GM23338 (cell line): Measurements from ENCODE around the gene PPL. TPM values are rescaled to one million over a fixed set of nuclear protein-coding genes. Genes with fewer than 3 reads are reported as not detected.
A peak's percentile ranks its signal among the peaks of the same experiment; 100 is the strongest.

Experiments used
- ATAC-seq: fragments of 200-7000 bp; cut with Tn5 transposase; 3 replicates; pipeline ENCODE4 v1.9.1; 2020
- DNase-seq: peaks from one replicate; pipeline ENCODE4 v3.0.0-alpha.2; 2015; ENCODE audit warnings: low spot score
- H2AFZ ChIP-seq: fragments of 200-600 bp; sonication (generic); 2 replicates; pipeline ENCODE4 v1.8.0; 2016; ENCODE audit warnings: antibody characterized with exemption, mild to moderate bottlenecking, moderate library complexity
- H3F3A ChIP-seq: fragments of 200-600 bp; sonication (generic); replicated peaks from 2 replicates; pipeline ENCODE4 v1.8.0; 2017; ENCODE audit warnings: antibody characterized with exemption, mixed run types, low read depth
- H3K27ac ChIP-seq: fragments of 200-600 bp; sonication (generic); 2 replicates; pipeline ENCODE4 v1.6.1; 2016; ENCODE audit warnings: low read depth
- H3K27me3 ChIP-seq: fragments of 200-600 bp; sonication (generic); 2 replicates; pipeline ENCODE4 v1.8.0; 2016; ENCODE audit warnings: mild to moderate bottlenecking, mixed run types, moderate library complexity; ENCODE audit not compliant: insufficient read depth
- H3K36me3 ChIP-seq: fragments of 200-600 bp; sonication (generic); 2 replicates; pipeline ENCODE4 v1.8.0; 2016; ENCODE audit warnings: mild to moderate bottlenecking; ENCODE audit not compliant: insufficient read depth
- H3K4me1 ChIP-seq: fragments of 200-600 bp; sonication (generic); 2 replicates; pipeline ENCODE4 v1.8.0; 2016; ENCODE audit warnings: mild to moderate bottlenecking, moderate library complexity; ENCODE audit not compliant: insufficient read depth
- H3K4me2 ChIP-seq: fragments of 200-600 bp; sonication (generic); 2 replicates; pipeline ENCODE4 v1.7.1; 2017; ENCODE audit warnings: mixed run types
- H3K4me3 ChIP-seq: fragments of 200-600 bp; sonication (generic); 2 replicates; pipeline ENCODE4 v1.6.1; 2016; ENCODE audit warnings: mixed run types
- H3K79me2 ChIP-seq: fragments of 200-600 bp; sonication (generic); replicated peaks from 2 replicates; pipeline ENCODE4 v1.8.0; 2017; ENCODE audit warnings: mild to moderate bottlenecking; ENCODE audit not compliant: insufficient read depth
- H3K9me2 ChIP-seq: fragments of 200-600 bp; sonication (generic); 2 replicates; pipeline ENCODE4 v1.8.0; 2017; ENCODE audit not compliant: insufficient read depth
- H4K20me1 ChIP-seq: fragments of 200-600 bp; sonication (generic); replicated peaks from 2 replicates; pipeline ENCODE4 v1.8.0; 2017; ENCODE audit warnings: mild to moderate bottlenecking; ENCODE audit not compliant: insufficient read depth
- H3K27ac Mint-ChIP-seq: 2 replicates; pipeline ENCODE4 v1.8.0; 2020; ENCODE audit warnings: inconsistent platforms, mild to moderate bottlenecking, moderate library complexity, mixed read lengths
- H3K27me3 Mint-ChIP-seq: 3 replicates; pipeline ENCODE4 v1.8.0; 2022; ENCODE audit warnings: low read depth, mild to moderate bottlenecking, moderate library complexity, mixed read lengths, inconsistent platforms; ENCODE audit not compliant: insufficient read depth, poor library complexity
- H3K36me3 Mint-ChIP-seq: 3 replicates; pipeline ENCODE4 v1.8.0; 2021; ENCODE audit warnings: low read depth, mild to moderate bottlenecking, inconsistent platforms, moderate library complexity, mixed read lengths
- H3K4me1 Mint-ChIP-seq: 3 replicates; pipeline ENCODE4 v1.8.0; 2020; ENCODE audit warnings: mild to moderate bottlenecking, inconsistent platforms, mixed read lengths
- H3K4me3 Mint-ChIP-seq: 3 replicates; pipeline ENCODE4 v1.8.0; 2021; ENCODE audit warnings: moderate library complexity, mild to moderate bottlenecking, inconsistent platforms, mixed read lengths
- H3K9me3 Mint-ChIP-seq: 3 replicates; pipeline ENCODE4 v1.8.0; 2020; ENCODE audit warnings: moderate library complexity, mild to moderate bottlenecking, inconsistent platforms, mixed read lengths
- CTCF ChIP-seq, 2 experiments: fragments of 200-600 bp in 1 of 2; sonication (generic) in 1 of 2; conservative IDR thresholded peaks; 2 replicates each; pipeline versions ENCODE4 v1.5.1 to v1.6.1; 2016 to 2017; ENCODE audit warnings: antibody characterized with exemption in 2 of 2, low read depth in 2 of 2, mild to moderate bottlenecking in 2 of 2, moderate library complexity in 1 of 2
- EZH2phosphoT487 ChIP-seq: fragments of 200-600 bp; sonication (generic); IDR thresholded peaks from one replicate; pipeline ENCODE4 v1.8.1; 2018; ENCODE audit warnings: antibody characterized with exemption; ENCODE audit not compliant: unreplicated experiment
- NANOG ChIP-seq: IDR thresholded peaks from 2 replicates; pipeline ENCODE4 v1.6.1; 2016; ENCODE audit warnings: antibody characterized with exemption, borderline replicate concordance
- POLR2AphosphoS5 ChIP-seq: IDR thresholded peaks from 2 replicates; pipeline ENCODE4 v1.6.1; 2016; ENCODE audit warnings: antibody characterized with exemption, low read depth
- STAT1 ChIP-seq: IDR thresholded peaks from one replicate; pipeline ENCODE4 v1.6.1; 2016; ENCODE audit warnings: antibody characterized with exemption; ENCODE audit not compliant: unreplicated experiment
- ZNF331 ChIP-seq: fragments of 250-450 bp; sonication (Bioruptor Pico); IDR thresholded peaks from 2 replicates; pipeline ENCODE4 v1.5.0; 2020; ENCODE audit warnings: low read depth, mild to moderate bottlenecking, moderate library complexity
- ZNF462 ChIP-seq: fragments of 250-450 bp; sonication (Bioruptor Pico); IDR thresholded peaks from 2 replicates; pipeline ENCODE4 v1.5.0; 2020; ENCODE audit warnings: mild to moderate bottlenecking, moderate library complexity
- polyA plus RNA-seq: library from polyadenylated mRNA; unstranded; fragments of >200 nt; fragmentation: Nextera tagmentation; extraction: Ambion mirVana; gene quantifications from 2 replicates; pipeline ENCODE4 v1.2.1, GENCODE V29; 2016
- total RNA-seq: library from RNA; depleted of rRNA; stranded (reverse); fragments of >200 nt; shearing (Covaris generic); gene quantifications from 2 replicates; pipeline ENCODE4 v1.2.3, GENCODE V29; 2014

Gene PPL
- total and polyA plus RNA-seq, 2 experiments from 2014 or later = 10.6 to 31.7 TPM

- no peak for TF ChIP-seq CTCF (conservative IDR thresholded peaks at IDR 0.05; ENCODE audit: low read depth in 2 of 2)
- TF ChIP-seq STAT1 = no peak
These were observed 25.0 kb downstream of the PPL start (continued) for GRCh38 chr16:4911970-4912386.

DNA sequence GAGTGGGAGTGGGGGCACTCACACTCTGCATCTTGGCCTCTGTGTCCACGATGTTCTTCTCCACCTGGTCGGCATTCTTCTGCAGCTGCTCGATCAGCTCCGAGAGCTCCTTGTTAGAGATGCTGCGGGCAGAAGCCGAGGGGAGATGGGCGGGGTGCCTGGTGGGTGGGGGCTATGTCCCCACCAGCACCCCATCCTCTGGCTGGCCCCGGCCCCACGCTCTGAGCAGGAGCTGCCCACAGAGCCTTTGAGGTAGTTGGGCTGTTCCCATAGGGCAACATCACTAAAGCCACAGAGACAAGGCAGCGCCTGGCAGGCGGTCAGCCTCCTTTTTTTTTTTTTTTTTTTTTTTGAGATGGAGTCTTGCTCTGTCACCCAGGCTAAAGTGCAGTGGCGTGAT lies 26.1 kb downstream of the PPL start:
- Histone ChIP-seq H4K20me1 (no peaks in the 10 kb centered on the region; the same call in 1 of the 2 replicates), H3K4me1 (no peaks in the 10 kb centered on the region), H3K27me3 (no peaks in the 10 kb centered on the region), H3K79me2 (no peaks in the 10 kb centered on the region), H2AFZ (no peak overlapping the region), H3K4me2 (no peak overlapping the region), H3K27ac (no peak overlapping the region), H3K4me3 (no peak overlapping the region), H3K36me3 (no peaks in the 10 kb centered on the region), H3F3A (0 out of 2 replicates have a peak, but pooled peaks cover 7% of the 10 kb centered on the region), H3K9me2 (no peaks in the 10 kb centered on the region)
- Mint-ChIP-seq H3K27me3 (peaks cover 2% of the 10 kb centered on the region), H3K36me3 (no peaks in the 10 kb centered on the region), H3K4me3 (no peak overlapping the region), H3K4me1 (no peaks in the 10 kb centered on the region; the same call in 2 of the 3 replicates), H3K9me3 (no peaks in the 10 kb centered on the region), H3K27ac (no peak overlapping the region)
- no peak for DNase-seq
- no peak for TF ChIP-seq ZNF331 (CRISPR knock-in tag)
- no peak for TF ChIP-seq POLR2AphosphoS5
- ATAC-seq = no peak

GRCh38 chr16:4909825-4910224 lies 27.1 kb downstream of the PPL start:
- Mint-ChIP-seq H3K27me3 (peaks cover 2% of the 10 kb centered on the region), H3K36me3 (no peaks in the 10 kb centered on the region), H3K27ac (no peak overlapping the region), H3K4me3 (no peak overlapping the region), H3K9me3 (no peaks in the 10 kb centered on the region), H3K4me1 (no peaks in the 10 kb centered on the region; the same call in 2 of the 3 replicates)
- ATAC-seq (no peak), DNase-seq (no peak)
- H3F3A ChIP-seq = 0 out of 2 replicates have a peak, but pooled peaks cover 7% of the 10 kb centered on the region
- H3K79me2 ChIP-seq = no peaks in the 10 kb centered on the region
- H3K36me3 ChIP-seq = no peaks in the 10 kb centered on the region
- no peak overlapping the region for H3K4me3 ChIP-seq
- H3K27ac ChIP-seq = no peak overlapping the region
- H3K4me1 ChIP-seq = no peaks in the 10 kb centered on the region
- no peaks in the 10 kb centered on the region for H3K27me3 ChIP-seq
- H3K4me2 ChIP-seq = no peak overlapping the region
- no peaks in the 10 kb centered on the region for H3K9me2 ChIP-seq
- H4K20me1 ChIP-seq = no peaks in the 10 kb centered on the region; the same call in 1 of the 2 replicates
- no peak overlapping the region for H2AFZ ChIP-seq
- no peak for TF ChIP-seq ZNF462 (CRISPR knock-in tag)
- no peak for TF ChIP-seq NANOG
- peak in 1 of 2 experiments; percentile 18; a peak in 1 of 4 replicates for TF ChIP-seq CTCF (conservative IDR thresholded peaks at IDR 0.05; ENCODE audit: low read depth in 2 of 2)
- no peak for TF ChIP-seq POLR2AphosphoS5
- TF ChIP-seq EZH2phosphoT487 = no peak
